Natural killer cell (primary cell): ENCODE results near the gene PRRT2. TPM values are rescaled to one million over a fixed set of nuclear protein-coding genes. Genes with fewer than 3 reads are reported as not detected.

Source experiments
- ATAC-seq, 3 donors: fragments of 150-1000 bp in 2 of 3; fragments of 200-7000 bp in 1 of 3; cut with Tn5 transposase; 1 replicate in 1 of 3; 2 replicates in 2 of 3; pipeline ENCODE4 v1.10.0; 2021; ENCODE audit warnings: mild to moderate bottlenecking in 2 of 3, moderate library complexity in 2 of 3
- DNase-seq, 2 donors: peaks; one replicate each; pipeline versions ENCODE4 v3.0.0 to v3.0.0-alpha.2; 2013 to 2021; ENCODE audit warnings: mixed read lengths in 1 of 2
- H3K27ac ChIP-seq: one replicate; pipeline ENCODE4 v1.5.1; 2013; ENCODE audit warnings: mild to moderate bottlenecking, low read length
- H3K27me3 ChIP-seq: one replicate; pipeline ENCODE4 v1.6.1; 2013; ENCODE audit warnings: low read length; ENCODE audit not compliant: control insufficient read depth, insufficient read depth
- H3K36me3 ChIP-seq: one replicate; pipeline ENCODE4 v1.6.1; 2013; ENCODE audit warnings: low read length; ENCODE audit not compliant: control insufficient read depth, insufficient read depth
- H3K4me1 ChIP-seq: one replicate; pipeline ENCODE4 v1.6.1; 2013; ENCODE audit warnings: low read length; ENCODE audit not compliant: control insufficient read depth, insufficient read depth
- H3K4me3 ChIP-seq: one replicate; pipeline ENCODE4 v1.5.1; 2013; ENCODE audit warnings: low read length
- H3K9me3 ChIP-seq: one replicate; pipeline ENCODE4 v1.6.1; 2013; ENCODE audit warnings: low read length; ENCODE audit not compliant: control insufficient read depth, insufficient read depth
- H3K27ac Mint-ChIP-seq, 2 donors: one replicate each; pipeline ENCODE4 v1.8.0; 2022; ENCODE audit warnings: mild to moderate bottlenecking in 2 of 2, mixed read lengths in 2 of 2, moderate library complexity in 1 of 2
- H3K27me3 Mint-ChIP-seq, 2 donors: one replicate each; pipeline ENCODE4 v1.8.0; 2022; ENCODE audit warnings: low read depth in 2 of 2, mixed read lengths in 2 of 2
- H3K36me3 Mint-ChIP-seq: one replicate; pipeline ENCODE4 v1.8.0; 2022; ENCODE audit warnings: mixed read lengths
- H3K4me1 Mint-ChIP-seq, 2 donors: one replicate each; pipeline ENCODE4 v1.8.0; 2022; ENCODE audit warnings: mixed read lengths in 2 of 2
- H3K4me3 Mint-ChIP-seq: one replicate; pipeline ENCODE4 v1.8.0; 2022; ENCODE audit warnings: mild to moderate bottlenecking, moderate library complexity, mixed read lengths
- H3K9me3 Mint-ChIP-seq, 2 donors: one replicate each; pipeline ENCODE4 v1.8.0; 2022; ENCODE audit warnings: mixed read lengths in 2 of 2
- WGBS: methylation state at CpG from one replicate; pipeline ENCODE4 v1.1.7; 2013; ENCODE audit warnings: missing lambda C conversion rate; ENCODE audit not compliant: insufficient coverage; 5-methylcytosine and 5-hydroxymethylcytosine counted together
- intact Hi-C: fragments of 100-400 bp; cut with micrococcal nuclease; formaldehyde crosslinking; loops from one replicate; pipeline ENCODE4 v1.14.2; 2022
- total RNA-seq, 4 donors: library from RNA; stranded (reverse); fragments of 120-200 nt in 1 of 4; gene quantifications; one replicate each; pipeline versions ENCODE4 v1.2.3 to v1.2.4, GENCODE V29; 2013 to 2022
- TF ChIP-seq, protein P1 (sequence below): fragments of 200-600 bp; IDR thresholded peaks from one replicate; pipeline ENCODE4 v1.8.0; 2022; ENCODE audit warnings: antibody characterized with exemption

Gene PRRT2
- total RNA-seq, 3 donors from 2014 or later (not counting 1 experiment from before 2014, with no cell fraction given), result 0.70 to 1.4 (median 0.91) TPM

DNA sequence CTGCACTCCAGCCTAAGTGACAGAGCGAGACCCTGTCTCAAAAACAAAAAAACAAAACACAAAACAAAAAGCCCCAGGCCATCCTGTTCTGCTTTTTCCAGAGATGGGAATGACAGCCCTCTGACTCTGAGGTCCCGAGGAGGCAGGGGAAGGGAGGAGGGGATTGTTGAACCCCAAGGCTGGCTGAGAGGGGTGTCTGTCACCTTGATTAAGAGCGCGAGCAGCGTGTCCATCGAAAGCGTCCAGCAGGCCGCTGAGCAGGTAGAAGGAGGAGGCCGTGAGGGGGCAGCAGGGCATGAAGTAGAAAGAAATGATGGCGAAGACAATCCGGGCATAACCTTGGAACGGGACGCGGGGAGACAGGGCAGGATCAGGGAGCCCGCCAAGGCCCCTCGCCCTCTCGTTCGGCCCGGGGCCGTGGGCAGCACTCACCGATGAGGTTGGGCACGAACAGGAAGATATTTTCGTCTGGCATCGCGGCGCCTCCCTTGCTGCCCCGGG is 50.4 kb downstream of the PRRT2 start:
- no peaks in the 10 kb centered on the region for H3K9me3 ChIP-seq
- Mint-ChIP-seq H3K4me3 (peak overlapping the region; percentile 91), H3K9me3 (no peaks in the 10 kb centered on the region), H3K36me3 (no peaks in the 10 kb centered on the region), H3K27ac (peak overlapping the region; percentile 95 to 99), H3K4me1 (peaks cover 18 to 29% of the 10 kb centered on the region in 2 donors), H3K27me3 (no peaks in the 10 kb centered on the region)
- peaks cover 23% of the 10 kb centered on the region for H3K36me3 ChIP-seq
- no peak overlapping the region for H3K27ac ChIP-seq
- peaks cover 26% of the 10 kb centered on the region for H3K4me1 ChIP-seq
- TF ChIP-seq, protein P1, sequence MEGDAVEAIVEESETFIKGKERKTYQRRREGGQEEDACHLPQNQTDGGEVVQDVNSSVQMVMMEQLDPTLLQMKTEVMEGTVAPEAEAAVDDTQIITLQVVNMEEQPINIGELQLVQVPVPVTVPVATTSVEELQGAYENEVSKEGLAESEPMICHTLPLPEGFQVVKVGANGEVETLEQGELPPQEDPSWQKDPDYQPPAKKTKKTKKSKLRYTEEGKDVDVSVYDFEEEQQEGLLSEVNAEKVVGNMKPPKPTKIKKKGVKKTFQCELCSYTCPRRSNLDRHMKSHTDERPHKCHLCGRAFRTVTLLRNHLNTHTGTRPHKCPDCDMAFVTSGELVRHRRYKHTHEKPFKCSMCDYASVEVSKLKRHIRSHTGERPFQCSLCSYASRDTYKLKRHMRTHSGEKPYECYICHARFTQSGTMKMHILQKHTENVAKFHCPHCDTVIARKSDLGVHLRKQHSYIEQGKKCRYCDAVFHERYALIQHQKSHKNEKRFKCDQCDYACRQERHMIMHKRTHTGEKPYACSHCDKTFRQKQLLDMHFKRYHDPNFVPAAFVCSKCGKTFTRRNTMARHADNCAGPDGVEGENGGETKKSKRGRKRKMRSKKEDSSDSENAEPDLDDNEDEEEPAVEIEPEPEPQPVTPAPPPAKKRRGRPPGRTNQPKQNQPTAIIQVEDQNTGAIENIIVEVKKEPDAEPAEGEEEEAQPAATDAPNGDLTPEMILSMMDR, result no peak
- H3K4me3 ChIP-seq, result peak overlapping the region; percentile 72
- WGBS, result under 1% methylated on average over 26 of the region's 27 CpGs
- ATAC-seq (no peak), DNase-seq (no peak)
- intact Hi-C loops, result loop anchor here (2.0 to 5.0 kb wide), 3 partner anchors 45 to 160 kb away; partner anchors contain the start of gene PAGR1
- no peaks in the 10 kb centered on the region for H3K27me3 ChIP-seq

DNA sequence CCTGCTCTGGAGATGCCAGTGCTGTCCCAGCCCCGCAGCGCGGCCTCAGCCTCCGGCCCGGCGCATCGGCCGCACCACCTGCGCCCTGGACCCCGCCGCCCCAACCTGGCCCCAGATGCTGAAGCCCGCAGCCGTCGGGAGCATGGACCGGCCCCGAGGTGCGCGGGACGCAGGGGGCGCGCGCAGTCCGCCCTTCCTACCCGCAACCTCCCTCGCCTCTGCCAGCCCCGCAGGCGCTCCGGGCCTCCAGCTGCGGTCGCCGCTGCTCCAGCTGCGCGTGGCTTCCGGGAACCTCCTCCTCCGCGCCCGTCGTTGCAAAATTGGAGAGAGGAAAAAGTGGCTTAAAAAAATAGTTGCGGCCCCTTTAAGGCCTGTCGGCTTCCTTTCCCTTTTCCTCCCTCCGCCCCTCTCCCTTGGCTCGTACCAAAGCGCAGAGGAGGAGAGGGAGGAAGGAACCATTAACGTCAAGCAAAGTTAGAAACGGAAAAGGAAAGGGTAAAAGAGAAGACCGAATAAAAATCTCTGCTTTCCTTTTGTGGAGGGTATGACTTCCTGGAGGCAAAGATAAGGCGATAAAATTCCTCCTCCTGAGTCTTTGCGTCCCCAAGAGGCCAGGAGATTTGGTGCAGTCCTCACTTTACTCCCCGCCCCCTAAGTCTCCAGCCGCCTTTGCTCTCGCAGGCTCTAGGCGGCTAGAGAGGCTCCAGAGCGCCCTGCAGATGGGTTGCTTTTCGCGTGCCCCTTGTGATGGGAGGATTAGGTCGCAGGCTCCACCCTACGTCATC is 51.1 kb downstream of the PRRT2 start, which contains the start of gene CDIPT:
Gene CDIPT (minus strand): TSS at position 343 of the 785 bp plus-strand sequence. CDS start 369 bp downstream, outside the sequence.
- Mint-ChIP-seq H3K4me1 (peaks cover 18 to 29% of the 10 kb centered on the region in 2 donors), H3K36me3 (no peaks in the 10 kb centered on the region), H3K27me3 (peaks cover 0 to 4% of the 10 kb centered on the region in 2 donors), H3K9me3 (no peaks in the 10 kb centered on the region), H3K4me3 (peak within 1 kb of the TSS; percentile 91), H3K27ac (peak within 1 kb of the TSS; percentile 95 to 99)
- Histone ChIP-seq H3K27ac (peak within 1 kb of the TSS; percentile 88), H3K9me3 (no peaks in the 10 kb centered on the region), H3K27me3 (no peaks in the 10 kb centered on the region), H3K4me1 (peaks cover 26% of the 10 kb centered on the region), H3K36me3 (peaks cover 23% of the 10 kb centered on the region), H3K4me3 (peak within 1 kb of the TSS; percentile 72)
- intact Hi-C loops, result loop anchor here (1.0 to 5.0 kb wide), 4 partner anchors 46 to 161 kb away; partner anchors contain the start of genes INO80E and PAGR1
- DNase-seq, result peak; percentile 88 to 98
- peak; percentile 97 to 99 (median 97) for ATAC-seq
- TF ChIP-seq, protein P1, result peak; percentile 51
- under 1% methylated on average over 45 of the region's 57 CpGs for WGBS

DNA sequence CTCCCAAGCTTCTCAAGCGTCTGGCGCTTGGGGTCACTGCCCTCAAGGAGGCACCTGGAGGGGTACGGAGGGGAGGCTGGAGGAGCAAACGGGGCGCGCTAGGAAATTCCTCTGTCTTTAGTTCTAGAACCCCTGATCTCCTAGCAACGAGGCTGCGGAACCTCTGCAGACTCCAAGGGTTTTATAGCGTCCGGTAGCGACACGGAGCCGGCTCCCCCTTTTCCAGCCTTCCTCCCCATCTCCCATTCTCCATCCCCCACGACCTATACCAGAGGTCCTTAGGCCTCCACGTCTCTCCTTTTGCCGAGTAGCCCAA is 51.6 kb downstream of the PRRT2 start:
- whole genome bisulfite sequencing, result 41% methylated on average over 16 of the region's 16 CpGs

More for the DNA sequence above, 51.6 kb downstream of the PRRT2 start:
- H3K4me3 Mint-ChIP-seq, result peak overlapping the region; percentile 91
- peaks cover 18 to 29% of the 10 kb centered on the region in 2 donors for H3K4me1 Mint-ChIP-seq
- intact Hi-C loops, result loop anchor here (1.0 to 5.0 kb wide), 4 partner anchors 46 to 161 kb away; partner anchors contain the start of genes INO80E and PAGR1
- Histone ChIP-seq H3K27me3 (no peaks in the 10 kb centered on the region), H3K36me3 (peaks cover 19% of the 10 kb centered on the region), H3K9me3 (no peaks in the 10 kb centered on the region), H3K27ac (peak overlapping the region; percentile 88), H3K4me1 (peaks cover 26% of the 10 kb centered on the region), H3K4me3 (no peak overlapping the region)
- no peak for DNase-seq
- TF ChIP-seq, protein P1, result no peak
- H3K27me3 Mint-ChIP-seq, result peaks cover 0 to 4% of the 10 kb centered on the region in 2 donors
- no peaks in the 10 kb centered on the region for H3K36me3 Mint-ChIP-seq
- peak overlapping the region; percentile 95 to 99 for H3K27ac Mint-ChIP-seq
- no peaks in the 10 kb centered on the region for H3K9me3 Mint-ChIP-seq
- ATAC-seq, result no peak
